HG03097 (cell line): ENCODE results near the gene COQ8B.
"Not testable (repeated sequence)": the region's sequence is repeated elsewhere in the genome, so short reads cannot be mapped to it uniquely, and the experiment has no call there.

ENCODE experiments used
- ATAC-seq: cut with Tn5 transposase; IDR thresholded peaks from one replicate; pipeline ENCODE4 v1.9.1; 2021; ENCODE audit not compliant: unreplicated experiment, low FRiP score

COQ8B gene

DNA sequence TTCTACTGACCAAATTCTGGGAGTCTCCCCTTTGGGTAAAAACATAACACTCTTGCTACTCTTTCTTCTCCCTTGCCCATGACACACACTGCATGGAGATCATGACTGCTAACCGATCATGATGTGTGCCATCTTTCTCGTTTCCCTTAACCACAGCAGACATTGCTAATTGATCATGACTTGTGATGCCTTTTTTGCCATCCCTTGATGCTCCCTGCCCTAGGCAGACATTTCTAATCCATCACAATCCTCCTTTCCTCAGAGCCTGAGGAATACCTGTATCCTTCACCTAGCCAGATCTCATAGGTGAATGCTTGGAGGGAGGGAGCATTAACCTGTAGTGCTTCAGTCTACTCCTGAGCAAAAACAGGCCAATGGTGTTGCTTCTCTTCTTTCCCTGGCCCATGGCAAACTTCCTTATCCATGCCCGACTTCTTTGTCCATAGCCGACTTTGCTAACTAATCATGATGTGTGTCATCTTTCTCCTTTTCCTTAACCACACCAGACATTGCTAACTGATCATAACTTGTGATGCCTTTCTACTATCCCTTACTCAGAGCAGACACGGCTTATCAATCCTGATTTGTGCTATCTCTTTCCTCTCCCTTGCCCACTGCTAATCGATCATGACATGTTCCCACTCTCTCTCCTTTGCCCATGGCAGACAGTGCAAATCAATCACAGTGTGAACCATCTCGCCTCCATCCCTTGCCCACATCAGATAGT lies 44.0 kb downstream of the COQ8B start:
- no peak for ATAC-seq

DNA sequence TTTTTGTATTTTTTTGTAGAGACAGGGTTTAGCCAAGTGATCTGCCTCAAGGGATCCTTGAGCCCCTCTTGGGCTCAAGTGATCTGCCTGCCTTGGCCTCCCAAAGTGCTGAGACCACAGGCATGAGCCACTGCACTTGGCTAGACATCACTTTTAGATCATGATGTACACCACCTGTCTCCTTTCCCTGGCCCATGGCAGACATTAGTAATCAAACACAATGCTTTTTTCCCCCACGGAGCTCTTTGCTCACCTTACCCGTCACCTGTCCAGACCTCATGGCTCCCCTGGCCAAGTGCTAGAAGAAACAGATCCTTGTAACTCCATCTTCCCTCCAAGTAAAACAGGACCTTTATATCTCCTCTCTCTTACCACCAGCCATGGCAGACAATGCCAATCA lies 44.6 kb downstream of the COQ8B start:
- ATAC-seq: no peak

DNA sequence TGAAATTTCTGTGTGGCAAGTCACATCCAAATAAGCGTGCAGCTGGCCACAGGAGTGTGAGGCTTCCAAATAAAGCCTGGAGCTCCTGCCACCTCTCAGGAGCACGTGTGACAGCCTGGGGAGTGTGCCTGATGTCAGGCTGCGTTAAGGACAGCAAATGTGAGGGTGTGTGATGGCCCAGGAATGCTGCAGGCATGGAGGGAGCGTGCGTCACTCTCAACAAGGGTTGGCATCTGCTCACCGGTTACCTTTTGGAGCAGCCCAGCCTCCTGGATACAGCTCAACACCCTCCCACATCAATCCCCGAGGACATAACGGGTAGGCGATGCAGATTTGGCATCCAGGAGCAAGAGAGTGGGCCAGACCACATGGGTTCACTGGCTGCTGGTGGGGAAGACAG lies 45.3 kb downstream of the COQ8B start:
- no peak for ATAC-seq

DNA sequence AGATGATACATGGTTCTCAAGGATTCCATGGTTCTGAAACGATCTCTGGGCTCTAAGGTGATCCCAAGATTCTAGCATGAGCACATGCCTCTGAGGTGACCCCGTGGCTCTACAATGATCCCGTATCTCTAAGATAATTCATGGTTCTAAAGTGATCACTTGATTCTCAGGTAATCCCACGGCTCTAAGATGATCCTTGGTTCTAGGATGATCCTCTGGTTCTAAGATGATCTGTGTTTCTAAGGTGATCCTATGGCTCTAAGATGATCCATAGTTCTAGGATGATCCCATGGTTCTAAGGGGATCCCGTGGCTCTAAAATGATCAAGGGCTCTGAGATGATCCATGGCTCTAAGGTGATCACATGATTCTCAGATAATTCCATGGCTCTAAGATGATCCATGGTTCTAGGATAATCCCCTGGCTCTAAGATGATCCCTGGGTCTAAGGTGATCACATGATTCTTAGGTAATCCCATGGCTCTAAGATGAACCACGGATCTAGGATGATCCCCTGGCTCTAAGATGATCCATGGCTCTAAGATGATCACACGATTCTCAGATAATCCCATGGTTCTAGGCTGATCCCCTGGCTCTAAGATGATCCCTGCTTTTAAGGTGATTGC lies 47.6 kb downstream of the COQ8B start:
- ATAC-seq: no peak

DNA sequence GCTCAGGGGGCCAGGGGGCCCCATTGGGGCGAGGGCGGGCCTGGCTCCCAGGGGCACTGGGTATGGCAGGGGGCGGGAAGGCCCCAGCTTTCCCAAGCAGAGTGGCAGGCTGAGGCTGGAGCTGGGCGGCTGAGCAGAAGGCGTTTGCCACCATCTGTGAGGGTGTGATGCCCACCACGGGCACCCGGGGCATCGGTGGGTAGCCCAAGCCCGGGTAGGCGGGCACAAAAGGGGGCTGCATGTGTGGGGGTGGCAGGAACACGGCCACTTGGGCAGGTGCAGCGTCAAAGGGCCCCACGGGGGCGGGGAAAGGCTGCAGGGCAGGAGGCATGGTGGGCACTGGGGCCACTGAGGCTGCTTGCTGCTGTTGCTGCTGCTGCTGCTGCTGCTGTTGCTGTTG lies 49.1 kb downstream of the COQ8B start:
- ATAC-seq: no peak

DNA sequence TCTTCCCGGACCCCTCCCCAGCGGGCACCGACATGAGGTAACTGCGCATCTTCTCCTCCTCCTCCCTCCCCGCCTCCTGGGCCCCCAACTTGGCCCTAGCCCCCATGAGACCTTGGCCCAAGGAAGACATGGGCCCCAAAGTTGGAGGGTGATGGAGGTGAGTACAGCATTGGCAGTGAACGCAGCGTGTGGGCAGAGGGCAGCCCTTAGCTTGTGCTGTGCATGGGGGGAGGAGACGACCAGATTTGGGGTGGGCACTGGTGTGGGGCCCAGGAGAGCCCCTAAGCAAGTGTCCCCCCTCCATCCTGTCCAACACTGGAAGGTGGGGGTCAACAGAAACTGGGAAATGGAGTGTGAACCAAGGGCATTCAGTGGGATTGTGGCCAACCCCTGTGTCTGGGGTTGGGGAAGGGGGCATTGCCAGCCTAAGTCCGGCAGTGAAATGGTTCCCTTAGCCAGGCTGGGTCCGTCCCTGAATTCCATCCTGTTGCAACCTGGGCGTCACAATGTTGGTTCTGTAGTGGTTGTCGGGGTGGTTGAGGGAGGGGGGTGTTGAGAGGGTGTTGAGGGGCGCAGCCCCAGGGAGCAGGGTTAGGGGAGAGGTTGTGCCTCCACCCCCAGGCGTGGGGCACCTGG lies 49.8 kb downstream of the COQ8B start:
- ATAC-seq: no peak

DNA sequence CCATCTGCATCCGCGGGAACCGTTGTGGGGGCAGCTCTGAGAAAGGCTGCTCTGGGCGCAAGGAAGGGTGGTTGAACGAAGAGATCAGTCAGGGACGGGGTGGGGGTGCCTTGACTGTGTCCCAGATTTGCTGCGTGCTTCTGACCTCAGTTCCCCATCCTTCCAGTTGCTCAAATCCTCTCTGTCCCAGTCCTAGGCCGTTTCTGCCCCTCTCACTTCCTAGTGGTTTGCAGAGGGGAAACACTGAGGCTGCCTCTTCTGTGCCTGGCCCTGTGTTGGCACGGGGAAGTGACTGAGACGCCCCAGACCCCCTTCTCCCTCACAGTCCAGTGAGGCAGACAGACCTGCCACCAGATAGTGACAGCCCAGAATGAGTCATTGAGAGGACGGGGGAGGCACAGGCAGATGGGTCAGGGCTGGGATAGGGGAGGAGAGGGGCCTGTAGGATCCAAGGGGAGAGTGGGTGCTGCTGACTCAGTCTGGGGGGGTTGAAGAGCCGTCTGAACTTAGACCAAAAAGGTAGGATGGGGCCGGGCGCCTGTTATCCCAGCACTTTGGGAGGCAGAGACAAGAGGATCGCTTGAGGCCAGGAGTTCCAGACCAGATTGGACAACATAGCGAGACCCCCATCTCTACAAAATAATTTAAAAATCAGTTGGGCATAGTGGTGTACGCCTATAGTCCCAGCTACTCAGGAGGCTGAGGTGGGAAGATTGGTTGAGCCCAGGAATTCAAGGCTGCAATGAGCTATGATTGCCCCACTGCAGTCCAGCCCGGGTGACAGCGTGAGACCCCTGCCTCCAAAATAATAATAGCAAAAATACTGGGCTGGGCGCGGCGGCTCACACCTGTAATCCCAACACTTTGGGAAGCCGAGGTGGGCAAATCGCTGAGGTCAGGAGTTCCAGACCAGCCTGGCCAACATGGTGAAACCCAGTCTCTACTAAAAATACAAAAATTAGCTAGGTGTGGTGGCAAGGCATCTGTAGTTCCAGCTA lies 52.7 kb downstream of the COQ8B start:
- no peak for ATAC-seq

DNA sequence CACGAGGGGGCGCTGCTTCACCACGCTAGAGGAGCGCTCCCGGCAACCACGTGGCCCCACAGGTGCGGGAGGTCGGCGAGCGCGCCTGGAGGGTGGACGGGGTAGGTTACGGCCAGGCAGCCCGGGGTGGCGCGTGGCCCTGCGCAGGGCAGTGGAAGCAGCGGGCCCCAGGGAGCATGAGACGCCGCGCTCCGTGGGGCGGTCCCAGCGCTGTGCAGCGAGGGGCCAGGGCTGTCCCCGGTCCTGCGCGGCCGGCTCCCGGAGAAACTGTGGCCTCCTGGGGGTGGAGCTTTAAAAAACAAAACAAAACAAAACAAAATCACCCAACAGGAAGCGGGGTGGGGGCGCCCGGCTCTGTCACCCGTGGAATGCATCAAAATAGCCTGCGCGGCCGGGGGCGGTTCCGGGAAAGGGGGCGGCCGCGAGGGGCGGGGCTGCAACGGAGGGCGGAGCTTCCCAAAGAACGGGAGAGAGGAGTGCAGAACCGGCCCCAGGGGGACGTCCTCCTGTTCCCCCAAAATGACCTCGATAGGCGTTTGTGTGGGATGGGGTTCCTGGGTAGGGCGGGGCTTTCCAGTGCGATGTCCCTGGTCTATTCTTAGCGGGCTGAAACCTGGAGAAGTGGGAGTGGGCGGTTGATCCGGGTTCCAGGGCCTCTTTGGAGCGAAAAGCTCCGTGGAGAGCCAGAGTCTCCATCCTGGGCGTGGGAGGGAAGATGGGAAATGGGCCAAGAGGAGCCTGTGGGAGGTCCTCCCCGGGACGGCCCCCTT lies 53.6 kb downstream of the COQ8B start:
- ATAC-seq: peak; percentile 93

DNA sequence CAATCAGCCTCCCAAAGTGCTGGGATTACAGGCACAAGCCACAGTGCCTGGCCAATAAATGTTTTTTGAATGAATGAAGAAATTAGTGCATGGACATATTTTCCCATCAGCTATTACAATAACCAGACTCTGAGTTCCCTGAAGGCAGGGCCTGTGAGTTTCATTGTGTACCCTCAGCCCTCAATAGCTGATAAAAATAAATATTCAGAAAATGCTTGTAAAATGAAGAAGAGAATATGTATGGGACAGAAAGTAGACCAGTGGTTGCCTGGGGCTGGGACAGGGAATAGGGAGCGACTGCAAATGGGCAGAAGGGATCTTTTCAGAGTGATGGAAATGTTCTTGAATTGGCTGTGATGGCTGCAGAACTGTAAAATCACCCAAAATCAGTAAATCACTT lies 55.1 kb downstream of the COQ8B start:
- no peak for ATAC-seq

DNA sequence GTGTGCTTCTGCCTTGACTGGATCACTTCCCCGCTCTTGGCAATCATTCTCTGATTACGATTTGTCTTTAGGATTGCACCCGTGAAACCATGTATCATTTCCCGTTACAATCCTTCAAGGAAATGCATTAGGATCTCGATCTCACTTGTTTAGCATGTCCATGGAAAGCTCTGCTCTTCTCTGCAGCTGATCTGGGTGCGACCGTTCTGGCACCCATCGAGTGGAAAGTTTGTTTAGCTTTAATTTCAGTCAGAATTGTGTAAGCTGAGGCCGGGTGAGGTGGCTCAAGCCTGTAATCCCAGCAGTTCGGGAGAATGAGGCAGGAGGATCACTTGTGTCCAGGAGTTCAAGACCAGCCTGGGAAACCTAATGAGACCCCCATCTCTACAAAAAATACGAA lies 57.1 kb downstream of the COQ8B start:
- no peak for ATAC-seq

DNA sequence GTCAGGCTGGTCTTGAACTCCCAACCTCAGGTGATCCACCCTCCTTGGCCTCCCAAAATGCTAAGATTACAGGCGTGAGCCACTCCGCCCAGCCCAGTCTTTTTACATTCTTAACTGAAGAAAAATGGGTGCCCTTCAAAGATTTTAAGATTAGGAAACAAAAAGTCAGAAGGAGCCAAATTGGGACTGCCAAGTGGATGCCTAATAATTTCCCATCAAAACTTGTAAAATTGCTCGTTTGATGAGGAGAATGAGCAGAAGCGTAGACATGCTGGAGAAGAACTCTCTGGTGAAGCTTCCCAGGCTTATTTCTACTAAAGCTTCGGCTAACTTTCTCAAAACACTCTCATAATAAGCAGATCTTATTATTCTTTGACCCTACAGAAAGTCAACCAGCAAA lies 57.6 kb downstream of the COQ8B start:
- no peak for ATAC-seq

DNA sequence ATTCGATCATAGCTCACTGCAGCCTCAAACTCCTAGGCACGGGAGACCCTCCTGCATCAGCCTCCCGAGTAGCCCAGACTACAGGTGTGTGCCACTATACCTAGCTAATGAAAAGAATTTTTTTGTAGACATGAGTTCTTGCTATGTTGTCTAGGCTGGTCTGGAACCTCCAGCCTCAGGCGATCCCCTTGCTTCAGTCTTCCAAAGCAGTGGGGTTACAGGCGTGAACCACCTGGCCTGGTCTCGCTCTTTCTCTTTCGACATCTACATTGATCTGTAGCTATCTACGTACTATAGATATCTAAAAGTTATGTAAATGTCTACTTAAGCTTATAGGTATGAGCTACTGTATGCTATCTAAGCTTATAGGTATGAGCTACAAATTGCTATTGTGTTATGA lies 58.7 kb downstream of the COQ8B start:
- no peak for ATAC-seq

DNA sequence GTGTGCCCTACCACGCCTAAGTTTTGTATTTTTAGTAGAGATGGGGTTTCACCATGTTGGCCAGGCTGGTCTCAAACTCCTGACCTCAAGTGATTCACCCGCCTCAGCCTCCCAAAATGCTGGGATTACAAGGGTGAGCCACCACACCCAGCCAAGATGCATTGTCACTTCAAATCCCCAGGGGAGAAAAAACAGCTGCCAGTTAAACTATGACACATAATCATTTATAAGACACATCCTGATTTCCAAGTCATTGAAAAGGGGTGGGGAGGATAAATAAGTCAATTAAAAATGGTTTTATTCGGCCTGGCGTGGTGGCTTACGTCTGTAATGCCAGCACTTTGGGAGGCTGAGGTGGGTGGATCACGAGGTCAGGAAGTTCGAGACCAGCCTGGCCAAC lies 61.0 kb downstream of the COQ8B start:
- not testable (repeated sequence) for ATAC-seq

DNA sequence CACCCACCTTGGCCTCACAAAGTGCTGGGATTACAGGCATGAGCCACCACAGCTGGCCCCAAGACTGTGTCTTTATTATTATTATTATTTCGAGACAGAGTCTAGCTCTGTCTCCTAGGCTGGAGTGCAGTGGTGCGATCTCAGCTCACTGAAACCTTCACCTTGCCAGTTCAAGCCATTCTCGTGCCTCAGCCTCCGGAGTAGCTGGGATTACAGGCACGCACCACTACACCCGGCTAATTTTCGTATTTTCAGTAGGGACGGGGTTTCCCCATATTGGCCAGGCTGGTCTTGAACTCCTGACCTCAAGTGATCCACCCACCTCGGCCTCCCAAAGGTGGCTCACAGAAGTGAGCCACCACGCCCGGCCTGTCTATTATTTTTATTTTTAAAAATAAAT lies 64.4 kb downstream of the COQ8B start:
- not testable (repeated sequence) for ATAC-seq

DNA sequence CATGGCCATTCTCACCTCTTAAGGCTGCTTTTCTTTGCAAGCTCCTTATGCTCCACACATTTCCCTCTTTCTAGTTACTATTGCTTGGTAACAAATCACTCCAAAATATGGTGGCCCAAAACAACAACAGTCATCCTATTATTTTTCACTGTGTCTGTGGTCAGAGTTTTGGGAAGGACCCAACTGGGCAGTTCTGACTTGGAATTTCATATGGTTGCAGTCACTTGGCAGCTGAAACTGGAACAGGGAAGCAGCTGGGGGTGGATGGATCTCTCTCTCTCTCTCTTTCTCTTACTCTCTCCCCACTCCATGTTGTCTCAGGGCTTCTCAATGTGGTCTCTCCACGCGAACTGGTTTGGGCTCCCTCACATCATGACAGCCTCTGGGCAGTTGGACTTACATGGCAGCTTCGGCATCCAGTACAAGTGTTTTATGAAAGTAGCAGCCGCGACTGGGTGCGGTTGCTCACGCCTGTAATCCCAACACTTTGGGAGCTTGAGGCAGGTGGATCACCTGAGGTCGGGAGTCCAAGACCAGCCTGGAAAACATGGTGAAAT lies 65.9 kb downstream of the COQ8B start:
- ATAC-seq: no peak

DNA sequence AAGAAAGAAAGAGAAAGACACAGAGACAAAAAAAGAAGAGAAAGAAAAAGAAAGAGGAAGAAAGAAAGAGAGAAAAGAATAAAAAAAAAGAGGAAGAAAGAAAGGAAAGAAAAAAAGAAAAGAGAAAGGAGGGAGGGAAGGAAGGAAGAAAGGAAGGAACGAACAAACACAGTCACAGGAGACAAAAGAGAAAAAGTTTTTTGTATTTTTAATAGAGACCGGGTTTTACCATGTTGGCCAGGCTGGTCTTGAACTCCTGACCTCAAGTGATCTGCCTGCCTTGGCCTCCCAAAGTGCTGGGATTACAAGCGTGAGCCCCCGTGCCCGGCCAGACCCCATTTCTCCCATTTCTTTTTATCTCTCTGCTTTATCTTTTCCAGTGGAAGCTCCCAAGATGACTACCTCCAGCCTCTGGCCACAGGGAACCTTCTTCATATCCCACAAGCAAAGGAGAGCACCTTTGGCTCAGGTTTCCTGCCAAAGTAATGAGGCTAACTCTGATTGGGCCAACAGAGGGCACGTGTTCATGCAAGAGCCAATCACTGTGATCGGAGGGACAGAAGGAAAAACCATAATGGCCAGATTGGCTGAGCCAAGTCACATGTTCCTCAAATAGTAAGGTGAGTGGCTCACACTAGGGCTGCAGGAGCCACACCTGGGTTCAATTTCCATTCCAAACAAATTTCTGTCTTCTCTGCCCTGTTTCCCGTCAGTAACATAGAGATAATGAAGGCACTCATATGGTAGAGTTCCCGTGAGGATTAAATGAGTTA lies 66.6 kb downstream of the COQ8B start:
- not testable (repeated sequence) for ATAC-seq

DNA sequence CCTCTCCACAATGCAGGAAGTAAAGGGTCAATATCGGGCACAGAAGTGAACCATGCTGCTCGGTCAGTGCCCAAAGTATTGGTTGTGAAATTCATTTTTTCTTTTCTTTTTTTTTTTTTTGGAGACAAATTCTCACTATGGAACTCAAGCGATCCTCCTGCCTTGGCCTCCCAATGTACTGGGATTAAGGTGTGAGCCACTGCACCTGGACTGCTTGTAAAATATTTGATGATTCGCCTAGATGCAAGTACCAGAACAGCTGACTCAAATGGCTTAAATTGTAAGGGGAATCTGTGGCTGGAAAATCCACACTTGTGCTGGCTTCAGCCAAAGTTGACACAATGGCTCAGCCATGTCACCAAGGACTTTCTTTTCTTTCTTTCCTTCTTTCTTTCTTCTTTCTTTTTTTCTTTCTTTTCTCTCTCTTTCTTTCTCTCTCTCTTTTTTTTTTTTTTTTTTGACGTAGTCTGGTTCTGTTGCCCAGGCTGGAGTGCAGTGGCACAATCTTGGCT lies 69.9 kb downstream of the COQ8B start:
- no peak for ATAC-seq

DNA sequence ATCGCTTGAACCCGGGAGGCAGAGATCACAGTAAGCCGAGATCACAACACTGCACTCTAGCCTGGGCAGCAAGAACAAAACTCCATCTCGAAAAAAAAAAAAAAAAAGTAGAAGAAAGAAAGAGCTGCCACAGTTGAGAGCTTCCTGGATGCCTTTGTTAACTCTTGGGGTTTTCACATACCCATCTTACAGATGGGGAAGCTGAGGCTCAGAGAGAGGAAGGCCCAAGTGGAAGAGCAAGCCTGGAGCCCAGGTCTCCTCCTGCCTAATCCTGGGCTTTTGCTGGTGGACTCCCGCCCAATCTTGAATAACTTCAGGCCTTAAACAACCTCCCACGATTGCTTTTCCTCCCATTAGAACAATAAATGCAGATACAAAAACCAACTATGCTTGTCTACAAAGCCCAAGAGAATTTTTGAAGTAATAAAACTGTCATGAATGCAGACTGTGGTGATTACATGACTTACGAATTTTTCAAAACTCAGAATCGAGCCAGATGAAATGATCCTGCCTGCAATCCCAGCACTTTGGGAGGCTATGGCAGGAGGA lies 73.9 kb downstream of the COQ8B start:
- ATAC-seq: no peak
